HAP-1 (cell line): ENCODE data around the gene PRR16.

Source experiments
- DNase-seq, 2 experiments: peaks; one replicate each; pipeline ENCODE4 v3.0.0-alpha.2; 2016 to 2020; ENCODE audit warnings: low spot score in 2 of 2
- H3K27me3 ChIP-seq: fragments of 250-450 bp; sonication (Bioruptor Pico); 2 replicates; pipeline ENCODE4 v1.5.1; 2020; ENCODE audit warnings: low read depth, mild to moderate bottlenecking, moderate library complexity
- H3K36me3 ChIP-seq: fragments of 250-450 bp; sonication (Bioruptor Pico); replicated peaks from 2 replicates; pipeline ENCODE4 v1.5.1; 2020; ENCODE audit warnings: mild to moderate bottlenecking
- H3K4me1 ChIP-seq: fragments of 250-450 bp; sonication (Bioruptor Pico); 2 replicates; pipeline ENCODE4 v1.5.1; 2020; ENCODE audit warnings: mild to moderate bottlenecking
- H3K4me3 ChIP-seq: fragments of 250-450 bp; sonication (Bioruptor Pico); 2 replicates; pipeline ENCODE4 v1.5.1; 2020; ENCODE audit warnings: mild to moderate bottlenecking, moderate library complexity
- H3K9me3 ChIP-seq: fragments of 250-450 bp; sonication (Bioruptor Pico); 2 replicates; pipeline ENCODE4 v1.5.1; 2020; ENCODE audit warnings: mild to moderate bottlenecking, moderate library complexity
- in situ Hi-C: fragments of 300-500 bp; cut with MboI; formaldehyde crosslinking; loops from 3 replicates; pipeline ENCODE4 v1.14.3; 2020; ENCODE audit warnings: low sequenced_read_pairs, inconsistent platforms, mixed read lengths

Gene PRR16

DNA sequence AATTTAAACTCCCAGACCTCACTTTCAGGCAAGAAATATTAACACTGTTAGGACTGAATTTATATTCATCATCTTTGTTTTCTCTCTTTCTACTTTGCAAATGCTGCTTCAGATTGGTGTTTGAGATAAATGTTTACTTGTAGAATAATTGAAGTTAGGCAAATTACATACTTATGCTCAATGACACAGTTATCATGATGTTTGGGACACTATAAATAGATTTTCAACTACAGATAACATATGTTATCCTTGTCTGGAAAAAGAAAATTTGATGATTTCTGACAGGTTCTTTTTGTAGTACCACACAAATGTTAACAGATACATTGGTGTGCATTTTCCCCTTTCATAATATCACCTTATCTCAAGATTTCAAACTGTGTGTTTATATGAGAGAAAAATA, 7.9 kb downstream of the PRR16 start:
- in situ Hi-C loops = loop anchor here (25.0 kb wide), 1 partner anchor 1010 kb away; the partner anchor contains the start of gene HSD17B4
- Histone ChIP-seq H3K9me3 (no peaks in the 10 kb centered on the region), H3K4me1 (peaks cover 50% of the 10 kb centered on the region), H3K4me3 (no peak overlapping the region), H3K36me3 (no peaks in the 10 kb centered on the region), H3K27me3 (no peaks in the 10 kb centered on the region)
- DNase-seq = no peak

DNA sequence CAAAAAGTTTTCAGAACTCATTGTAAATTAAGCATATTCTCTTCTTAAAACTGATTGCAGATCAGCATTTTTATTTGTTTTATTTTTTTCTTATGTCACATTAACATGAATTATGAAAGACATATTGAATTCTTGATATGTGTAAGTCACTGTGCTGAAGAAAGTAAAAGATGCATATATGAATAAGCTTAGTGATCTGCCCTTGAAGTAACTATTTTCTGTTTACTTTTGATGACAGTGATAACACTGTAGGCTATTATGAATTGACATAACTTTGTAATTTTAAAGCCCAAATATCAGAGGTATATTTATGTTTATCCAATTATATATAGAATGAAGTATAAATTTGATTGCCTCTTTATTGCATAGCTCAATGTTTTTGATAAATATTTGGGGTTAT, 8.8 kb downstream of the PRR16 start:
- peaks cover 41% of the 10 kb centered on the region for H3K4me1 ChIP-seq
- H3K36me3 ChIP-seq = no peaks in the 10 kb centered on the region
- H3K27me3 ChIP-seq = no peaks in the 10 kb centered on the region
- no peak overlapping the region for H3K4me3 ChIP-seq
- H3K9me3 ChIP-seq = no peaks in the 10 kb centered on the region
- in situ Hi-C loops = loop anchor here (25.0 kb wide), 1 partner anchor 1011 kb away; the partner anchor contains the start of gene HSD17B4
- no peak for DNase-seq

GRCh38 chr5:120473332-120473731, 9.2 kb downstream of the PRR16 start:
- peaks cover 39% of the 10 kb centered on the region for H3K4me1 ChIP-seq
- H3K4me3 ChIP-seq = no peak overlapping the region
- no peaks in the 10 kb centered on the region for H3K9me3 ChIP-seq
- no peaks in the 10 kb centered on the region for H3K27me3 ChIP-seq
- in situ Hi-C loops = loop anchor here (25.0 kb wide), 1 partner anchor 1011 kb away; the partner anchor contains the start of gene HSD17B4
- H3K36me3 ChIP-seq = no peaks in the 10 kb centered on the region
- no peak for DNase-seq

DNA sequence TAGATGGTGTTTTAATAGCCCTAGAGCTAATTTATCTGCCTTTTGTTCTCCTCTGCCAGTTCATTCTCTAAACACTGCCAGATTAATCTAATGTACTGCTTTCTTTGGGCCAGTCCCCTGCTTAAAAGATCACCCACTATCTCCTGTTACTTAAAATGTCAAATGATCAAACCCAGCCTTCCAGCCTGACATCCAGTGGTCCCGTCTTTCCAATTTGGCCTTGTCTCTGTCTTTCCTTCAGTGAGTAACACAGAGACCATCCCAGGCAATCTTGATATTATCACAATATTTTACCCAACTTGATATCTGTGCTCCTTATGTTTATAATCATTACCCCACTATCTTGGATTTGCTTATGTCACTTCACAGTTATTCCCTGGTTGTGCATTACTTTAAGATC, 12.0 kb downstream of the PRR16 start:
- Histone ChIP-seq H3K27me3 (no peaks in the 10 kb centered on the region), H3K4me3 (no peak overlapping the region), H3K9me3 (no peaks in the 10 kb centered on the region), H3K36me3 (no peaks in the 10 kb centered on the region), H3K4me1 (peaks cover 48% of the 10 kb centered on the region)
- DNase-seq = no peak
- in situ Hi-C loops = no loop called here

DNA sequence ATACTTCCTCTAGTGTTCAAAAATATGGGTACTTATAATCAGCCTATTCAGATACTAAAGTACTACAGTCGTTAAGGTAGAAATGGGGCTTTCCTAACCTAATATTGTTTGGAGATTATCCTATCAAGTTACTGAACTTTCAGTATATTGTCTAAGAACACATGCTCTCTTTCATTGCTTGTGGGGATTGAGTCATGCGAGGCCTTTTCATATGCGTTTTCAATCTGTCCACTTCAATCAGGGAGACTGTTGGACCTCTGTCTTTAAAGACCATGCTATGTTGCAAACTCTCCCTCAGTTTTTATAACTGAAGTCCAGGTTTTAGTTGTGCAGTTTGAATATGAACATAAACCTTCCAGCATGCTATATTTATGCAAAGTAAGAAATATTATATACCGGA, 15.0 kb downstream of the PRR16 start:
- H3K4me1 ChIP-seq = peaks cover 28% of the 10 kb centered on the region
- no peak overlapping the region for H3K4me3 ChIP-seq
- no peaks in the 10 kb centered on the region for H3K27me3 ChIP-seq
- H3K9me3 ChIP-seq = no peaks in the 10 kb centered on the region
- in situ Hi-C loops = no loop called here
- DNase-seq = peak; percentile 65 to 100
- no peaks in the 10 kb centered on the region for H3K36me3 ChIP-seq

DNA sequence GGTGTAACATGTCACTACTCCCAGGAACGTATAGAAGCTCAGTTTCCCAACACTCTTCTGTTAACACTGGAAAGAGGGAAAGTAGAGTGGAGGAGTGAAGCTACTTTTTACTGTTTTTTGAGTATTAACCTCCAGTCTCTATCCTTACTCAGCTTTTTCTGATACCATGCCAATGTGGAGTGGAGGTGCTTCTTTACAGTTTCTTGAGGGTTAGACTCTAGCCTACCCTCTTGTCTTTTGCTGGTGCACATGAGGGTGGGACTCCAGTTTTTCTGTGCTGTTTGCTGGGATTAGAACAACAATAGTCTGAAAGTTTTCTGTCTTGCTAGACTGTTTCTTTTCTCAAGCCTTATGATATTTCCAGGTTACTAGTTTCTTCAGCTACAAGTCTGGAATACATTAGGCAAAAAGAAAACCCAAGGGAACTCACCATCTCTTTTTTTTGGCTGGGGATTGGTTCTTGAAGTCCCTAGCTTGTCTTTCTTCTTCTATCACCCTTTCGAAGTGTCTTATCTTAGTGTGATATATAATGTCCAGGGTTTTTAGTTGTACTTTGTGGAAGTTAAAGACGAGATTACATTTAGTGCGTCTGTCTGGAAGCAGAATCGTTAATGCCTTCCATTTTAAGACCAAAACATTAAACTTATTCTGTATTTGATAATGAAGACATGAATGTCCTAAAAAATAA, 35.9 kb downstream of the PRR16 start:
- DNase-seq = no peak
- no peak overlapping the region for H3K4me3 ChIP-seq
- no peaks in the 10 kb centered on the region for H3K9me3 ChIP-seq
- peaks cover 29% of the 10 kb centered on the region for H3K4me1 ChIP-seq
- in situ Hi-C loops = no loop called here
- H3K27me3 ChIP-seq = no peaks in the 10 kb centered on the region
- no peaks in the 10 kb centered on the region for H3K36me3 ChIP-seq

- H3K4me1 ChIP-seq = peaks cover 43% of the 10 kb centered on the region
- no peaks in the 10 kb centered on the region for H3K36me3 ChIP-seq
- in situ Hi-C loops = no loop called here
- peak; percentile 35 to 97 for DNase-seq
- H3K4me3 ChIP-seq = no peak overlapping the region
- H3K27me3 ChIP-seq = no peaks in the 10 kb centered on the region
- H3K9me3 ChIP-seq = no peaks in the 10 kb centered on the region
Observed at GRCh38 chr5:120502531-120502930, 38.4 kb downstream of the PRR16 start.

- in situ Hi-C loops = no loop called here
- DNase-seq = peak in 1 of 2 experiments; percentile 92
- H3K36me3 ChIP-seq = no peaks in the 10 kb centered on the region
- H3K4me3 ChIP-seq = no peak overlapping the region
- no peaks in the 10 kb centered on the region for H3K27me3 ChIP-seq
- peaks cover 52% of the 10 kb centered on the region for H3K4me1 ChIP-seq
- H3K9me3 ChIP-seq = no peaks in the 10 kb centered on the region
Observed at GRCh38 chr5:120503341-120503740, 39.2 kb downstream of the PRR16 start.

GRCh38 chr5:120504057-120504456, 40.0 kb downstream of the PRR16 start:
- no peaks in the 10 kb centered on the region for H3K36me3 ChIP-seq
- H3K9me3 ChIP-seq = no peaks in the 10 kb centered on the region
- H3K4me1 ChIP-seq = peaks cover 59% of the 10 kb centered on the region
- H3K27me3 ChIP-seq = no peaks in the 10 kb centered on the region
- no peak for DNase-seq
- no peak overlapping the region for H3K4me3 ChIP-seq
- in situ Hi-C loops = no loop called here

GRCh38 chr5:120507197-120507596, 43.1 kb downstream of the PRR16 start:
- Histone ChIP-seq H3K9me3 (no peaks in the 10 kb centered on the region), H3K36me3 (no peaks in the 10 kb centered on the region), H3K27me3 (no peaks in the 10 kb centered on the region), H3K4me1 (peaks cover 75% of the 10 kb centered on the region), H3K4me3 (no peak overlapping the region)
- in situ Hi-C loops = no loop called here
- DNase-seq = no peak

GRCh38 chr5:120507800-120508463, 43.8 kb downstream of the PRR16 start:
- no peaks in the 10 kb centered on the region for H3K36me3 ChIP-seq

GRCh38 chr5:120509053-120509452, 45.0 kb downstream of the PRR16 start:
- H3K36me3 ChIP-seq = no peaks in the 10 kb centered on the region
- no peak for DNase-seq
- in situ Hi-C loops = no loop called here
- H3K9me3 ChIP-seq = no peaks in the 10 kb centered on the region
- H3K4me3 ChIP-seq = no peak overlapping the region
- no peaks in the 10 kb centered on the region for H3K27me3 ChIP-seq
- H3K4me1 ChIP-seq = peaks cover 71% of the 10 kb centered on the region

More at GRCh38 chr5:120507800-120508463, 43.8 kb downstream of the PRR16 start:
- peak in 1 of 2 experiments; percentile 90 for DNase-seq
- Histone ChIP-seq H3K27me3 (no peaks in the 10 kb centered on the region), H3K4me1 (peaks cover 78% of the 10 kb centered on the region), H3K9me3 (no peaks in the 10 kb centered on the region), H3K4me3 (peak overlapping the region; percentile 15)
- in situ Hi-C loops = no loop called here

- H3K4me1 ChIP-seq = peaks cover 60% of the 10 kb centered on the region
- no peaks in the 10 kb centered on the region for H3K27me3 ChIP-seq
- DNase-seq = no peak
- in situ Hi-C loops = no loop called here
- no peak overlapping the region for H3K4me3 ChIP-seq
- H3K36me3 ChIP-seq = no peaks in the 10 kb centered on the region
- no peaks in the 10 kb centered on the region for H3K9me3 ChIP-seq
Observed at GRCh38 chr5:120510098-120510637, 46.1 kb downstream of the PRR16 start.

- H3K4me3 ChIP-seq = no peak overlapping the region
- H3K27me3 ChIP-seq = no peaks in the 10 kb centered on the region
- no peaks in the 10 kb centered on the region for H3K9me3 ChIP-seq
- DNase-seq = no peak
- in situ Hi-C loops = no loop called here
- no peaks in the 10 kb centered on the region for H3K36me3 ChIP-seq
- H3K4me1 ChIP-seq = peaks cover 55% of the 10 kb centered on the region
Observed at GRCh38 chr5:120510994-120511686, 47.0 kb downstream of the PRR16 start.
